Astrocyte (in vitro differentiated cells and primary cell): ENCODE data around the gene AUTS2. TPM values are rescaled to one million over a fixed set of nuclear protein-coding genes. Genes with fewer than 3 reads are reported as not detected.
A peak's percentile ranks its signal among the peaks of the same experiment; 100 is the strongest.

Experiments
- DNase-seq: peaks from one replicate; pipeline ENCODE4 v3.0.0-alpha.2; 2010; ENCODE audit warnings: low read depth
- FAIRE-seq: peaks from 2 replicates; lab custom pipeline; 2011; peaks lifted over from hg19 to GRCh38; lab: Jason Lieb, UNC
- H2AFZ ChIP-seq: 2 replicates; pipeline ENCODE4 v1.6.0; 2012; ENCODE audit warnings: low read depth, low read length, inconsistent platforms
- H3K27ac ChIP-seq: 2 replicates; pipeline ENCODE4 v1.5.1; 2011; ENCODE audit warnings: low read depth, low read length, inconsistent platforms
- H3K27me3 ChIP-seq: 2 replicates; pipeline ENCODE4 v1.6.0; 2011; ENCODE audit warnings: low read length, inconsistent platforms; ENCODE audit not compliant: insufficient read depth
- H3K36me3 ChIP-seq: 2 replicates; pipeline ENCODE4 v1.5.1; 2011; ENCODE audit warnings: low read length, inconsistent platforms; ENCODE audit not compliant: insufficient read depth
- H3K4me1 ChIP-seq: 2 replicates; pipeline ENCODE4 v1.5.1; 2011; ENCODE audit warnings: low read length, inconsistent platforms; ENCODE audit not compliant: insufficient read depth
- H3K4me2 ChIP-seq: 2 replicates; pipeline ENCODE4 v1.6.0; 2012; ENCODE audit warnings: low read length, inconsistent platforms
- H3K4me3 ChIP-seq: 2 replicates; pipeline ENCODE4 v1.5.1; 2011; ENCODE audit warnings: low read depth, mild to moderate bottlenecking, low read length, inconsistent platforms; ENCODE audit not compliant: insufficient read depth
- H3K79me2 ChIP-seq: 2 replicates; pipeline ENCODE4 v1.6.0; 2012; ENCODE audit warnings: mild to moderate bottlenecking, low read length, inconsistent platforms; ENCODE audit not compliant: insufficient read depth
- H3K9ac ChIP-seq: 2 replicates; pipeline ENCODE4 v1.6.0; 2012; ENCODE audit warnings: mild to moderate bottlenecking, low read length, inconsistent platforms
- H3K9me3 ChIP-seq: 2 replicates; pipeline ENCODE4 v1.5.1; 2012; ENCODE audit warnings: low read depth, mild to moderate bottlenecking, low read length, inconsistent platforms; ENCODE audit not compliant: insufficient read depth
- H4K20me1 ChIP-seq: 2 replicates; pipeline ENCODE4 v1.6.0; 2012; ENCODE audit warnings: low read length, inconsistent platforms; ENCODE audit not compliant: insufficient read depth
- H3K27ac Mint-ChIP-seq: one replicate; pipeline ENCODE4 v1.8.0; 2021; ENCODE audit warnings: mild to moderate bottlenecking, mixed read lengths; ENCODE audit not compliant: unreplicated experiment
- H3K27me3 Mint-ChIP-seq: one replicate; pipeline ENCODE4 v1.8.0; 2021; ENCODE audit warnings: low read depth, mixed read lengths; ENCODE audit not compliant: unreplicated experiment
- H3K36me3 Mint-ChIP-seq: one replicate; pipeline ENCODE4 v1.8.0; 2021; ENCODE audit warnings: low read depth, mixed read lengths; ENCODE audit not compliant: unreplicated experiment
- H3K4me1 Mint-ChIP-seq: one replicate; pipeline ENCODE4 v1.8.0; 2021; ENCODE audit warnings: low read depth, mixed read lengths; ENCODE audit not compliant: unreplicated experiment
- H3K4me3 Mint-ChIP-seq: one replicate; pipeline ENCODE4 v1.8.0; 2021; ENCODE audit warnings: mild to moderate bottlenecking, moderate library complexity, mixed read lengths; ENCODE audit not compliant: unreplicated experiment
- H3K9me3 Mint-ChIP-seq: one replicate; pipeline ENCODE4 v1.8.0; 2021; ENCODE audit warnings: mild to moderate bottlenecking, mixed read lengths; ENCODE audit not compliant: unreplicated experiment
- CTCF ChIP-seq: IDR thresholded peaks from 2 replicates; pipeline ENCODE4 v1.5.1; 2011; ENCODE audit warnings: low read depth, mild to moderate bottlenecking, inconsistent platforms, low read length, moderate library complexity; ENCODE audit not compliant: insufficient read depth
- EZH2 ChIP-seq: IDR thresholded peaks from 2 replicates; pipeline ENCODE4 v1.6.1; 2012; ENCODE audit warnings: mild to moderate bottlenecking, low read length, inconsistent platforms; ENCODE audit not compliant: insufficient read depth
- total RNA-seq: library from RNA; stranded (reverse); gene quantifications from 2 replicates; pipeline ENCODE4 v1.2.1, GENCODE V29; 2021

The AUTS2 gene
- total RNA-seq, 1 donor from 2014 or later: 73.2 TPM

GRCh38 chr7:69619635-69620034 is 21.4 kb downstream of the AUTS2 start:
- Mint-ChIP-seq H3K27ac (no peak overlapping the region), H3K4me1 (peaks cover 28% of the 10 kb centered on the region), H3K36me3 (no peaks in the 10 kb centered on the region), H3K4me3 (no peak overlapping the region), H3K27me3 (no peaks in the 10 kb centered on the region), H3K9me3 (no peaks in the 10 kb centered on the region)
- Histone ChIP-seq H3K27me3 (no peaks in the 10 kb centered on the region), H3K27ac (no peak overlapping the region), H3K4me1 (no peaks in the 10 kb centered on the region), H3K36me3 (no peaks in the 10 kb centered on the region), H2AFZ (no peak overlapping the region), H4K20me1 (peaks cover 64% of the 10 kb centered on the region), H3K79me2 (peaks cover 18% of the 10 kb centered on the region), H3K9me3 (no peaks in the 10 kb centered on the region), H3K4me2 (no peak overlapping the region), H3K4me3 (no peak overlapping the region), H3K9ac (no peak overlapping the region)
- DNase-seq (no peak), FAIRE-seq (no peak)
- no peak for TF ChIP-seq CTCF
- no peak for TF ChIP-seq EZH2

GRCh38 chr7:69620063-69620462 is 21.8 kb downstream of the AUTS2 start:
- Histone ChIP-seq H4K20me1 (peaks cover 64% of the 10 kb centered on the region), H3K9me3 (no peaks in the 10 kb centered on the region), H3K27me3 (no peaks in the 10 kb centered on the region), H2AFZ (no peak overlapping the region), H3K27ac (no peak overlapping the region), H3K4me2 (no peak overlapping the region), H3K36me3 (no peaks in the 10 kb centered on the region), H3K4me1 (no peaks in the 10 kb centered on the region), H3K79me2 (peaks cover 18% of the 10 kb centered on the region), H3K4me3 (no peak overlapping the region), H3K9ac (no peak overlapping the region)
- no peak for TF ChIP-seq CTCF
- no peak for TF ChIP-seq EZH2
- FAIRE-seq: no peak
- Mint-ChIP-seq H3K9me3 (no peaks in the 10 kb centered on the region), H3K27ac (peak overlapping the region; percentile 20), H3K36me3 (no peaks in the 10 kb centered on the region), H3K27me3 (no peaks in the 10 kb centered on the region), H3K4me3 (peak overlapping the region; percentile 22), H3K4me1 (peaks cover 31% of the 10 kb centered on the region)
- DNase-seq: no peak

- Histone ChIP-seq H3K79me2 (peaks cover 18% of the 10 kb centered on the region), H2AFZ (no peak overlapping the region), H4K20me1 (peaks cover 67% of the 10 kb centered on the region), H3K9ac (no peak overlapping the region), H3K36me3 (no peaks in the 10 kb centered on the region), H3K4me2 (no peak overlapping the region), H3K27ac (no peak overlapping the region), H3K27me3 (no peaks in the 10 kb centered on the region), H3K4me3 (no peak overlapping the region), H3K9me3 (no peaks in the 10 kb centered on the region), H3K4me1 (no peaks in the 10 kb centered on the region)
- no peaks in the 10 kb centered on the region for H3K27me3 Mint-ChIP-seq
- no peak for DNase-seq
- H3K4me1 Mint-ChIP-seq: peaks cover 37% of the 10 kb centered on the region
- no peaks in the 10 kb centered on the region for H3K36me3 Mint-ChIP-seq
- no peak overlapping the region for H3K27ac Mint-ChIP-seq
- H3K9me3 Mint-ChIP-seq: no peaks in the 10 kb centered on the region
- no peak for FAIRE-seq
- no peak for TF ChIP-seq EZH2
- no peak for TF ChIP-seq CTCF
- H3K4me3 Mint-ChIP-seq: no peak overlapping the region
Measured at GRCh38 chr7:69620650-69621049, 22.4 kb downstream of the AUTS2 start.
